WTC11 (cell line): ENCODE measurements around the gene CGRRF1. TPM values are rescaled to one million over a fixed set of nuclear protein-coding genes. Genes with fewer than 3 reads are reported as not detected.

Source experiments
- ATAC-seq: fragments of 200-7000 bp; cut with Tn5 transposase; 2 replicates; pipeline ENCODE4 v1.10.0; 2021; ENCODE audit warnings: mild to moderate bottlenecking, moderate library complexity
- CTCF ChIA-PET: fragments of 300-600 bp; sonication (Branson Sonifier 250); formaldehyde crosslinking; loops from one replicate; lab custom pipeline; 2021; ENCODE audit warnings: antibody characterized with exemption; lab: Charles Lee
- POLR2A ChIA-PET: fragments of 350-600 bp; sonication (Branson Sonifier 250); formaldehyde crosslinking; loops from one replicate; lab custom pipeline; 2021; ENCODE audit warnings: antibody characterized with exemption; lab: Charles Lee
- DNase-seq: peaks from one replicate; pipeline ENCODE4 v3.0.0; 2021; ENCODE audit warnings: low spot score
- H3K27ac Mint-ChIP-seq: 2 replicates; pipeline ENCODE4 v1.8.0; 2021; ENCODE audit warnings: mixed read lengths
- H3K27me3 Mint-ChIP-seq: 2 replicates; pipeline ENCODE4 v1.8.0; 2021; ENCODE audit warnings: low read depth, mild to moderate bottlenecking, moderate library complexity, mixed read lengths
- H3K36me3 Mint-ChIP-seq: 2 replicates; pipeline ENCODE4 v1.8.0; 2021; ENCODE audit warnings: mixed read lengths
- H3K4me1 Mint-ChIP-seq: 2 replicates; pipeline ENCODE4 v1.8.0; 2022; ENCODE audit warnings: mixed read lengths
- H3K4me3 Mint-ChIP-seq: 2 replicates; pipeline ENCODE4 v1.8.0; 2021; ENCODE audit warnings: mild to moderate bottlenecking, moderate library complexity, mixed read lengths
- H3K9me3 Mint-ChIP-seq: 2 replicates; pipeline ENCODE4 v1.8.0; 2021; ENCODE audit warnings: mixed read lengths
- ELF4 ChIP-seq: sonication (generic); formaldehyde crosslinking; IDR thresholded peaks from 2 replicates; pipeline ENCODE4 v1.8.1; 2022; ENCODE audit warnings: low read depth, mild to moderate bottlenecking, moderate library complexity, missing genetic modification reagents
- EMX1 ChIP-seq: fragments of 250-450 bp; sonication (Bioruptor Pico); IDR thresholded peaks from 2 replicates; pipeline ENCODE4 v1.8.0; 2021; ENCODE audit warnings: mild to moderate bottlenecking
- FOXK1 ChIP-seq: sonication (generic); formaldehyde crosslinking; IDR thresholded peaks from 2 replicates; pipeline ENCODE4 v1.8.0; 2022; ENCODE audit warnings: mild to moderate bottlenecking, moderate library complexity, missing genetic modification reagents
- FOXP1 ChIP-seq: sonication (generic); formaldehyde crosslinking; IDR thresholded peaks from 2 replicates; pipeline ENCODE4 v1.8.0; 2022; ENCODE audit warnings: missing genetic modification reagents, mild to moderate bottlenecking, moderate library complexity, borderline replicate concordance
- NFATC4 ChIP-seq: fragments of 250-450 bp; sonication (Bioruptor Pico); IDR thresholded peaks from 2 replicates; pipeline ENCODE4 v1.9.0; 2021; ENCODE audit warnings: mild to moderate bottlenecking
- NR1H2 ChIP-seq: sonication (generic); formaldehyde crosslinking; IDR thresholded peaks from 2 replicates; pipeline ENCODE4 v1.9.0; 2021; ENCODE audit warnings: mild to moderate bottlenecking, moderate library complexity, missing genetic modification reagents
- ZNF671 ChIP-seq: fragments of 250-450 bp; sonication (Bioruptor Pico); IDR thresholded peaks from 2 replicates; pipeline ENCODE4 v1.8.0; 2021; ENCODE audit warnings: mild to moderate bottlenecking
- total RNA-seq: library from RNA; stranded (reverse); gene quantifications from 3 replicates; pipeline ENCODE4 v1.2.3, GENCODE V29; 2021
- TF ChIP-seq, protein P1 (sequence below): sonication (generic); formaldehyde crosslinking; conservative IDR thresholded peaks from 2 replicates; pipeline ENCODE4 v1.8.1; 2022; ENCODE audit warnings: mild to moderate bottlenecking, missing genetic modification reagents
- TF ChIP-seq, protein P2 (sequence below): sonication (generic); formaldehyde crosslinking; conservative IDR thresholded peaks from 2 replicates; pipeline ENCODE4 v1.8.1; 2023; ENCODE audit warnings: mild to moderate bottlenecking, low read depth, missing genetic modification reagents, moderate library complexity
- TF ChIP-seq, protein P3 (sequence below): sonication (generic); formaldehyde crosslinking; IDR thresholded peaks from 2 replicates; pipeline ENCODE4 v1.8.1; 2022; ENCODE audit warnings: low read depth, missing genetic modification reagents, borderline replicate concordance
- TF ChIP-seq, protein P4 (sequence below): fragments of 250-450 bp; sonication (Bioruptor Pico); IDR thresholded peaks from 2 replicates; pipeline ENCODE4 v1.9.0; 2021; ENCODE audit warnings: moderate library complexity, mild to moderate bottlenecking, inconsistent platforms, borderline replicate concordance
- TF ChIP-seq, protein P5 (sequence below): sonication (generic); formaldehyde crosslinking; IDR thresholded peaks from 2 replicates; pipeline ENCODE4 v1.8.0; 2022; ENCODE audit warnings: mild to moderate bottlenecking, missing genetic modification reagents
- TF ChIP-seq, protein P6 (sequence below): sonication (generic); formaldehyde crosslinking; IDR thresholded peaks from 2 replicates; pipeline ENCODE4 v1.8.0; 2023; ENCODE audit warnings: missing genetic modification reagents, mild to moderate bottlenecking, borderline replicate concordance
- TF ChIP-seq, protein P7 (sequence below): fragments of 250-450 bp; sonication (Bioruptor Pico); IDR thresholded peaks from 2 replicates; pipeline ENCODE4 v1.8.0; 2021; ENCODE audit warnings: mild to moderate bottlenecking
- TF ChIP-seq, protein P8 (sequence below): sonication (generic); formaldehyde crosslinking; IDR thresholded peaks from 2 replicates; pipeline ENCODE4 v1.8.1; 2022; ENCODE audit warnings: missing genetic modification reagents, borderline replicate concordance
- TF ChIP-seq, protein P9 (sequence below): fragments of 200-600 bp; IDR thresholded peaks from 2 replicates; pipeline ENCODE4 v1.8.0; 2022; ENCODE audit warnings: antibody characterized with exemption
- TF ChIP-seq, protein P10 (sequence below): sonication (generic); formaldehyde crosslinking; IDR thresholded peaks from 2 replicates; pipeline ENCODE4 v1.8.0; 2022; ENCODE audit warnings: mild to moderate bottlenecking, missing genetic modification reagents

The CGRRF1 gene
- total RNA-seq, 1 experiment from 2014 or later, result 15.1 TPM

DNA sequence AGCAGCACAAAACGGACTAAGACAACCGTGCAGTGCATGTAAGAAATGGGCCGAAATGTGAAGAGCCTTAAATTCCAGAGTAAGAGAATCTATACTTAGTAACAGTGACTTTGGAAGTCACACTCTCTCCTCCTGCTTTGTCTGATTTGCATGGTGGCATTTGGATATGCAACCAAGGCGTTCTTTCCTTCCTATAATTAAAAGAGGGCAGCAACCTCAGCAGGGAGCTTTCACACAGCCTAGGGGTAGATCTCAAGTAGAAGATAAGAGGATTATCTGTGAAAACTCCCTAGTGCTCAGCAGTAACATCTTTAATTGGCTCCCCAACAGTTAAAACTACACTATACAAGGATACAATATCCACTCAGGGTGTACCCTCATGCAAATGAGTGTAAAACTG is 37.4 kb upstream of the CGRRF1 start (continued):
- TF ChIP-seq, protein P1, sequence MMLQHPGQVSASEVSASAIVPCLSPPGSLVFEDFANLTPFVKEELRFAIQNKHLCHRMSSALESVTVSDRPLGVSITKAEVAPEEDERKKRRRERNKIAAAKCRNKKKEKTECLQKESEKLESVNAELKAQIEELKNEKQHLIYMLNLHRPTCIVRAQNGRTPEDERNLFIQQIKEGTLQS (CRISPR knock-in tag), result no peak
- no peak for TF ChIP-seq FOXP1
- TF ChIP-seq, protein P2, sequence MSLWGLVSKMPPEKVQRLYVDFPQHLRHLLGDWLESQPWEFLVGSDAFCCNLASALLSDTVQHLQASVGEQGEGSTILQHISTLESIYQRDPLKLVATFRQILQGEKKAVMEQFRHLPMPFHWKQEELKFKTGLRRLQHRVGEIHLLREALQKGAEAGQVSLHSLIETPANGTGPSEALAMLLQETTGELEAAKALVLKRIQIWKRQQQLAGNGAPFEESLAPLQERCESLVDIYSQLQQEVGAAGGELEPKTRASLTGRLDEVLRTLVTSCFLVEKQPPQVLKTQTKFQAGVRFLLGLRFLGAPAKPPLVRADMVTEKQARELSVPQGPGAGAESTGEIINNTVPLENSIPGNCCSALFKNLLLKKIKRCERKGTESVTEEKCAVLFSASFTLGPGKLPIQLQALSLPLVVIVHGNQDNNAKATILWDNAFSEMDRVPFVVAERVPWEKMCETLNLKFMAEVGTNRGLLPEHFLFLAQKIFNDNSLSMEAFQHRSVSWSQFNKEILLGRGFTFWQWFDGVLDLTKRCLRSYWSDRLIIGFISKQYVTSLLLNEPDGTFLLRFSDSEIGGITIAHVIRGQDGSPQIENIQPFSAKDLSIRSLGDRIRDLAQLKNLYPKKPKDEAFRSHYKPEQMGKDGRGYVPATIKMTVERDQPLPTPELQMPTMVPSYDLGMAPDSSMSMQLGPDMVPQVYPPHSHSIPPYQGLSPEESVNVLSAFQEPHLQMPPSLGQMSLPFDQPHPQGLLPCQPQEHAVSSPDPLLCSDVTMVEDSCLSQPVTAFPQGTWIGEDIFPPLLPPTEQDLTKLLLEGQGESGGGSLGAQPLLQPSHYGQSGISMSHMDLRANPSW (CRISPR knock-in tag), result no peak
- no peak for TF ChIP-seq ZNF671 (CRISPR knock-in tag)

DNA sequence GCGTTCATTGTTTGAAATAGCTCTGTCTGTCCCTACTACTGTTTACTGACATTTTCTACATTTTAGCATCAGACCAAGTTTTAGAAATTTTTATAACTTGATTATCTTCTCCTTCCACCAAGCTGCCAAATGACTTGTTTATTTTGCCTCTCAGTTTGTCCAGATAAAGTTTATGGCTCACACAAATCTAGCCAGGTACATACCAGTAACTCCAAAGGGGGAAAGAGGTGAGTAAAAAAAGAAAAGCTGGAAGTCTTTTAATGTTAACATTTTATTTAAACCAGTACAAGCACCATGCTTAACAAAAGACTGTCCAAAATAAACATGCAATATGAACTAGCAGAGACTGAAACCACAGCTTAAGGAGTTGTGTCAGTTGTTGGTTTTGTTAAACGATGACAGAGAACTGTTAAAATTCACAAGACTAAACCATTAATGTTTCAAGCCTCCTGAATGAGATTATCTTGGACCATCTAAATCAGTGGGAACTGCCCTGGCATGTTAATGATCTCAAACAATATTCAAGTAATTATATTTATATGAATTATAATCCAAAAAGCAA is 35.4 kb upstream of the CGRRF1 start:
- peaks cover 16% of the 10 kb centered on the region for H3K4me1 Mint-ChIP-seq
- H3K9me3 Mint-ChIP-seq, result no peaks in the 10 kb centered on the region
- CTCF ChIA-PET, result no interaction called here
- no peaks in the 10 kb centered on the region for H3K27me3 Mint-ChIP-seq
- H3K36me3 Mint-ChIP-seq, result peaks cover 16% of the 10 kb centered on the region
- ATAC-seq (no peak), DNase-seq (no peak)
- 0 out of 2 replicates have a peak overlapping the region, but pooled peaks have one; percentile 5 for H3K27ac Mint-ChIP-seq
- POLR2A ChIA-PET, result no interaction called here
- H3K4me3 Mint-ChIP-seq, result no peak overlapping the region
- TF ChIP-seq FOXK1 (CRISPR knock-in tag) (no peak), ELF4 (CRISPR knock-in tag) (no peak), NFATC4 (CRISPR knock-in tag) (no peak), NR1H2 (CRISPR knock-in tag) (no peak), EMX1 (CRISPR knock-in tag) (no peak)
- TF ChIP-seq, protein P3, sequence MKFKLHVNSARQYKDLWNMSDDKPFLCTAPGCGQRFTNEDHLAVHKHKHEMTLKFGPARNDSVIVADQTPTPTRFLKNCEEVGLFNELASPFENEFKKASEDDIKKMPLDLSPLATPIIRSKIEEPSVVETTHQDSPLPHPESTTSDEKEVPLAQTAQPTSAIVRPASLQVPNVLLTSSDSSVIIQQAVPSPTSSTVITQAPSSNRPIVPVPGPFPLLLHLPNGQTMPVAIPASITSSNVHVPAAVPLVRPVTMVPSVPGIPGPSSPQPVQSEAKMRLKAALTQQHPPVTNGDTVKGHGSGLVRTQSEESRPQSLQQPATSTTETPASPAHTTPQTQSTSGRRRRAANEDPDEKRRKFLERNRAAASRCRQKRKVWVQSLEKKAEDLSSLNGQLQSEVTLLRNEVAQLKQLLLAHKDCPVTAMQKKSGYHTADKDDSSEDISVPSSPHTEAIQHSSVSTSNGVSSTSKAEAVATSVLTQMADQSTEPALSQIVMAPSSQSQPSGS, result no peak
- TF ChIP-seq, protein P4, sequence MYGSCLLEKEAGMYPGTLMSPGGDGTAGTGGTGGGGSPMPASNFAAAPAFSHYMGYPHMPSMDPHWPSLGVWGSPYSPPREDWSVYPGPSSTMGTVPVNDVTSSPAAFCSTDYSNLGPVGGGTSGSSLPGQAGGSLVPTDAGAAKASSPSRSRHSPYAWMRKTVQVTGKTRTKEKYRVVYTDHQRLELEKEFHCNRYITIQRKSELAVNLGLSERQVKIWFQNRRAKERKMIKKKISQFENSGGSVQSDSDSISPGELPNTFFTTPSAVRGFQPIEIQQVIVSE, result no peak
- TF ChIP-seq, protein P5, sequence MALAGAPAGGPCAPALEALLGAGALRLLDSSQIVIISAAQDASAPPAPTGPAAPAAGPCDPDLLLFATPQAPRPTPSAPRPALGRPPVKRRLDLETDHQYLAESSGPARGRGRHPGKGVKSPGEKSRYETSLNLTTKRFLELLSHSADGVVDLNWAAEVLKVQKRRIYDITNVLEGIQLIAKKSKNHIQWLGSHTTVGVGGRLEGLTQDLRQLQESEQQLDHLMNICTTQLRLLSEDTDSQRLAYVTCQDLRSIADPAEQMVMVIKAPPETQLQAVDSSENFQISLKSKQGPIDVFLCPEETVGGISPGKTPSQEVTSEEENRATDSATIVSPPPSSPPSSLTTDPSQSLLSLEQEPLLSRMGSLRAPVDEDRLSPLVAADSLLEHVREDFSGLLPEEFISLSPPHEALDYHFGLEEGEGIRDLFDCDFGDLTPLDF, result no peak
- TF ChIP-seq, protein P6, sequence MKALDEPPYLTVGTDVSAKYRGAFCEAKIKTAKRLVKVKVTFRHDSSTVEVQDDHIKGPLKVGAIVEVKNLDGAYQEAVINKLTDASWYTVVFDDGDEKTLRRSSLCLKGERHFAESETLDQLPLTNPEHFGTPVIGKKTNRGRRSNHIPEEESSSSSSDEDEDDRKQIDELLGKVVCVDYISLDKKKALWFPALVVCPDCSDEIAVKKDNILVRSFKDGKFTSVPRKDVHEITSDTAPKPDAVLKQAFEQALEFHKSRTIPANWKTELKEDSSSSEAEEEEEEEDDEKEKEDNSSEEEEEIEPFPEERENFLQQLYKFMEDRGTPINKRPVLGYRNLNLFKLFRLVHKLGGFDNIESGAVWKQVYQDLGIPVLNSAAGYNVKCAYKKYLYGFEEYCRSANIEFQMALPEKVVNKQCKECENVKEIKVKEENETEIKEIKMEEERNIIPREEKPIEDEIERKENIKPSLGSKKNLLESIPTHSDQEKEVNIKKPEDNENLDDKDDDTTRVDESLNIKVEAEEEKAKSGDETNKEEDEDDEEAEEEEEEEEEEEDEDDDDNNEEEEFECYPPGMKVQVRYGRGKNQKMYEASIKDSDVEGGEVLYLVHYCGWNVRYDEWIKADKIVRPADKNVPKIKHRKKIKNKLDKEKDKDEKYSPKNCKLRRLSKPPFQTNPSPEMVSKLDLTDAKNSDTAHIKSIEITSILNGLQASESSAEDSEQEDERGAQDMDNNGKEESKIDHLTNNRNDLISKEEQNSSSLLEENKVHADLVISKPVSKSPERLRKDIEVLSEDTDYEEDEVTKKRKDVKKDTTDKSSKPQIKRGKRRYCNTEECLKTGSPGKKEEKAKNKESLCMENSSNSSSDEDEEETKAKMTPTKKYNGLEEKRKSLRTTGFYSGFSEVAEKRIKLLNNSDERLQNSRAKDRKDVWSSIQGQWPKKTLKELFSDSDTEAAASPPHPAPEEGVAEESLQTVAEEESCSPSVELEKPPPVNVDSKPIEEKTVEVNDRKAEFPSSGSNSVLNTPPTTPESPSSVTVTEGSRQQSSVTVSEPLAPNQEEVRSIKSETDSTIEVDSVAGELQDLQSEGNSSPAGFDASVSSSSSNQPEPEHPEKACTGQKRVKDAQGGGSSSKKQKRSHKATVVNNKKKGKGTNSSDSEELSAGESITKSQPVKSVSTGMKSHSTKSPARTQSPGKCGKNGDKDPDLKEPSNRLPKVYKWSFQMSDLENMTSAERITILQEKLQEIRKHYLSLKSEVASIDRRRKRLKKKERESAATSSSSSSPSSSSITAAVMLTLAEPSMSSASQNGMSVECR (CRISPR knock-in tag), result no peak
- TF ChIP-seq, protein P7, sequence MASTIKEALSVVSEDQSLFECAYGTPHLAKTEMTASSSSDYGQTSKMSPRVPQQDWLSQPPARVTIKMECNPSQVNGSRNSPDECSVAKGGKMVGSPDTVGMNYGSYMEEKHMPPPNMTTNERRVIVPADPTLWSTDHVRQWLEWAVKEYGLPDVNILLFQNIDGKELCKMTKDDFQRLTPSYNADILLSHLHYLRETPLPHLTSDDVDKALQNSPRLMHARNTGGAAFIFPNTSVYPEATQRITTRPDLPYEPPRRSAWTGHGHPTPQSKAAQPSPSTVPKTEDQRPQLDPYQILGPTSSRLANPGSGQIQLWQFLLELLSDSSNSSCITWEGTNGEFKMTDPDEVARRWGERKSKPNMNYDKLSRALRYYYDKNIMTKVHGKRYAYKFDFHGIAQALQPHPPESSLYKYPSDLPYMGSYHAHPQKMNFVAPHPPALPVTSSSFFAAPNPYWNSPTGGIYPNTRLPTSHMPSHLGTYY (CRISPR knock-in tag), result no peak
- TF ChIP-seq, protein P8, sequence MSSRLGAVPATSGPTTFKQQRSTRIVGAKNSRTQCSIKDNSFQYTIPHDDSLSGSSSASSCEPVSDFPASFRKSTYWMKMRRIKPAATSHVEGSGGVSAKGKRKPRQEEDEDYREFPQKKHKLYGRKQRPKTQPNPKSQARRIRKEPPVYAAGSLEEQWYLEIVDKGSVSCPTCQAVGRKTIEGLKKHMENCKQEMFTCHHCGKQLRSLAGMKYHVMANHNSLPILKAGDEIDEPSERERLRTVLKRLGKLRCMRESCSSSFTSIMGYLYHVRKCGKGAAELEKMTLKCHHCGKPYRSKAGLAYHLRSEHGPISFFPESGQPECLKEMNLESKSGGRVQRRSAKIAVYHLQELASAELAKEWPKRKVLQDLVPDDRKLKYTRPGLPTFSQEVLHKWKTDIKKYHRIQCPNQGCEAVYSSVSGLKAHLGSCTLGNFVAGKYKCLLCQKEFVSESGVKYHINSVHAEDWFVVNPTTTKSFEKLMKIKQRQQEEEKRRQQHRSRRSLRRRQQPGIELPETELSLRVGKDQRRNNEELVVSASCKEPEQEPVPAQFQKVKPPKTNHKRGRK (CRISPR knock-in tag), result no peak
- TF ChIP-seq, protein P9, sequence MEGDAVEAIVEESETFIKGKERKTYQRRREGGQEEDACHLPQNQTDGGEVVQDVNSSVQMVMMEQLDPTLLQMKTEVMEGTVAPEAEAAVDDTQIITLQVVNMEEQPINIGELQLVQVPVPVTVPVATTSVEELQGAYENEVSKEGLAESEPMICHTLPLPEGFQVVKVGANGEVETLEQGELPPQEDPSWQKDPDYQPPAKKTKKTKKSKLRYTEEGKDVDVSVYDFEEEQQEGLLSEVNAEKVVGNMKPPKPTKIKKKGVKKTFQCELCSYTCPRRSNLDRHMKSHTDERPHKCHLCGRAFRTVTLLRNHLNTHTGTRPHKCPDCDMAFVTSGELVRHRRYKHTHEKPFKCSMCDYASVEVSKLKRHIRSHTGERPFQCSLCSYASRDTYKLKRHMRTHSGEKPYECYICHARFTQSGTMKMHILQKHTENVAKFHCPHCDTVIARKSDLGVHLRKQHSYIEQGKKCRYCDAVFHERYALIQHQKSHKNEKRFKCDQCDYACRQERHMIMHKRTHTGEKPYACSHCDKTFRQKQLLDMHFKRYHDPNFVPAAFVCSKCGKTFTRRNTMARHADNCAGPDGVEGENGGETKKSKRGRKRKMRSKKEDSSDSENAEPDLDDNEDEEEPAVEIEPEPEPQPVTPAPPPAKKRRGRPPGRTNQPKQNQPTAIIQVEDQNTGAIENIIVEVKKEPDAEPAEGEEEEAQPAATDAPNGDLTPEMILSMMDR, result no peak
- TF ChIP-seq, protein P10, sequence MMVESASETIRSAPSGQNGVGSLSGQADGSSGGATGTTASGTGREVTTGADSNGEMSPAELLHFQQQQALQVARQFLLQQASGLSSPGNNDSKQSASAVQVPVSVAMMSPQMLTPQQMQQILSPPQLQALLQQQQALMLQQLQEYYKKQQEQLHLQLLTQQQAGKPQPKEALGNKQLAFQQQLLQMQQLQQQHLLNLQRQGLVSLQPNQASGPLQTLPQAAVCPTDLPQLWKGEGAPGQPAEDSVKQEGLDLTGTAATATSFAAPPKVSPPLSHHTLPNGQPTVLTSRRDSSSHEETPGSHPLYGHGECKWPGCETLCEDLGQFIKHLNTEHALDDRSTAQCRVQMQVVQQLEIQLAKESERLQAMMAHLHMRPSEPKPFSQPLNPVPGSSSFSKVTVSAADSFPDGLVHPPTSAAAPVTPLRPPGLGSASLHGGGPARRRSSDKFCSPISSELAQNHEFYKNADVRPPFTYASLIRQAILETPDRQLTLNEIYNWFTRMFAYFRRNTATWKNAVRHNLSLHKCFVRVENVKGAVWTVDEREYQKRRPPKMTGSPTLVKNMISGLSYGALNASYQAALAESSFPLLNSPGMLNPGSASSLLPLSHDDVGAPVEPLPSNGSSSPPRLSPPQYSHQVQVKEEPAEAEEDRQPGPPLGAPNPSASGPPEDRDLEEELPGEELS (CRISPR knock-in tag), result no peak
